Lower lobe of right lung (tissue), 2 donors: ENCODE results near the gene ATP2A3. TPM values are rescaled to one million over a fixed set of nuclear protein-coding genes. Genes with fewer than 3 reads are reported as not detected.
"Not testable (repeated sequence)": the region's sequence is repeated elsewhere in the genome, so short reads cannot be mapped to it uniquely, and the experiment has no call there.

Source experiments
- ATAC-seq, 2 donors: fragments of 200-7000 bp; cut with Tn5 transposase; one replicate each; pipeline ENCODE4 v1.9.1; 2020 to 2022; ENCODE audit warnings: mild to moderate bottlenecking in 2 of 2, moderate library complexity in 2 of 2
- DNase-seq: peaks from one replicate; pipeline ENCODE4 v3.0.0-alpha.2; 2020
- H3K27ac ChIP-seq: fragments of 200-600 bp; one replicate; pipeline ENCODE4 v1.8.0; 2022
- H3K27me3 ChIP-seq: fragments of 200-600 bp; one replicate; pipeline ENCODE4 v1.8.0; 2022; ENCODE audit warnings: low read depth
- H3K36me3 ChIP-seq: fragments of 200-600 bp; one replicate; pipeline ENCODE4 v1.8.0; 2022; ENCODE audit warnings: mild to moderate bottlenecking
- H3K4me1 ChIP-seq: fragments of 200-600 bp; one replicate; pipeline ENCODE4 v1.8.0; 2022
- H3K4me3 ChIP-seq: fragments of 200-600 bp; one replicate; pipeline ENCODE4 v1.8.0; 2022; ENCODE audit warnings: mild to moderate bottlenecking
- H3K9me3 ChIP-seq: fragments of 200-600 bp; one replicate; pipeline ENCODE4 v1.8.0; 2022
- intact Hi-C: fragments of 100-400 bp; cut with DNase I; formaldehyde crosslinking; loops from one replicate; pipeline ENCODE4 v1.11.0; 2022
- total RNA-seq: library from RNA; stranded (reverse); fragmentation: NEBNext Ultra II Directional; extraction: Animal tissue kit (Norgen Biotek cat#: 25700); gene quantifications from one replicate; pipeline ENCODE4 v1.2.1, GENCODE V29; 2021
- TF ChIP-seq, protein P1 (sequence below): fragments of 200-600 bp; IDR thresholded peaks from one replicate; pipeline ENCODE4 v1.8.0; 2022; ENCODE audit warnings: antibody characterized with exemption, mild to moderate bottlenecking
- donor health status: DM: no; HTN: yes; CAD: no; lungs with severe emphysema.

ATP2A3 gene
- total RNA-seq, 1 donor from 2014 or later, result 45.6 TPM

DNA sequence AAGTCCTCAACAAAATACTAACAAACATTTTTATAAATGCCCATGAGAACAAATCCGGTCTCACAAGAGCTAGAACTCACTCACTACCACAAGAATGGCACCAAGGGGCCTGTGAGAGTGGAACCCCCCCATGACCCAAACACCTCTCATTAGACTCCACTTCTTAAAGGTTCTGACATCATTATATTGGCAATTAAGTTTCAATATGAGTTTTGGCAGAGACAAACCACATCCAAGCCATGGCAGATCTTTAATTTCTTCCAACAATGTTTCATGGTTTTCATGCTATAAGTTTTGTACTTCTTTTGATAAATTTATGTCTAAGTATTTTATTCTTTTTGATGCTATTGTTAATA is 30.0 kb upstream of the ATP2A3 start:
- no peak overlapping the region for H3K4me3 ChIP-seq
- H3K36me3 ChIP-seq, result no peaks in the 10 kb centered on the region
- TF ChIP-seq, protein P1, sequence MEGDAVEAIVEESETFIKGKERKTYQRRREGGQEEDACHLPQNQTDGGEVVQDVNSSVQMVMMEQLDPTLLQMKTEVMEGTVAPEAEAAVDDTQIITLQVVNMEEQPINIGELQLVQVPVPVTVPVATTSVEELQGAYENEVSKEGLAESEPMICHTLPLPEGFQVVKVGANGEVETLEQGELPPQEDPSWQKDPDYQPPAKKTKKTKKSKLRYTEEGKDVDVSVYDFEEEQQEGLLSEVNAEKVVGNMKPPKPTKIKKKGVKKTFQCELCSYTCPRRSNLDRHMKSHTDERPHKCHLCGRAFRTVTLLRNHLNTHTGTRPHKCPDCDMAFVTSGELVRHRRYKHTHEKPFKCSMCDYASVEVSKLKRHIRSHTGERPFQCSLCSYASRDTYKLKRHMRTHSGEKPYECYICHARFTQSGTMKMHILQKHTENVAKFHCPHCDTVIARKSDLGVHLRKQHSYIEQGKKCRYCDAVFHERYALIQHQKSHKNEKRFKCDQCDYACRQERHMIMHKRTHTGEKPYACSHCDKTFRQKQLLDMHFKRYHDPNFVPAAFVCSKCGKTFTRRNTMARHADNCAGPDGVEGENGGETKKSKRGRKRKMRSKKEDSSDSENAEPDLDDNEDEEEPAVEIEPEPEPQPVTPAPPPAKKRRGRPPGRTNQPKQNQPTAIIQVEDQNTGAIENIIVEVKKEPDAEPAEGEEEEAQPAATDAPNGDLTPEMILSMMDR, result no peak
- H3K4me1 ChIP-seq, result peaks cover 3% of the 10 kb centered on the region
- DNase-seq, result no peak
- no peak overlapping the region for H3K27ac ChIP-seq
- H3K27me3 ChIP-seq, result no peaks in the 10 kb centered on the region
- no peak for ATAC-seq
- no peaks in the 10 kb centered on the region for H3K9me3 ChIP-seq
- intact Hi-C loops, result no loop called here

DNA sequence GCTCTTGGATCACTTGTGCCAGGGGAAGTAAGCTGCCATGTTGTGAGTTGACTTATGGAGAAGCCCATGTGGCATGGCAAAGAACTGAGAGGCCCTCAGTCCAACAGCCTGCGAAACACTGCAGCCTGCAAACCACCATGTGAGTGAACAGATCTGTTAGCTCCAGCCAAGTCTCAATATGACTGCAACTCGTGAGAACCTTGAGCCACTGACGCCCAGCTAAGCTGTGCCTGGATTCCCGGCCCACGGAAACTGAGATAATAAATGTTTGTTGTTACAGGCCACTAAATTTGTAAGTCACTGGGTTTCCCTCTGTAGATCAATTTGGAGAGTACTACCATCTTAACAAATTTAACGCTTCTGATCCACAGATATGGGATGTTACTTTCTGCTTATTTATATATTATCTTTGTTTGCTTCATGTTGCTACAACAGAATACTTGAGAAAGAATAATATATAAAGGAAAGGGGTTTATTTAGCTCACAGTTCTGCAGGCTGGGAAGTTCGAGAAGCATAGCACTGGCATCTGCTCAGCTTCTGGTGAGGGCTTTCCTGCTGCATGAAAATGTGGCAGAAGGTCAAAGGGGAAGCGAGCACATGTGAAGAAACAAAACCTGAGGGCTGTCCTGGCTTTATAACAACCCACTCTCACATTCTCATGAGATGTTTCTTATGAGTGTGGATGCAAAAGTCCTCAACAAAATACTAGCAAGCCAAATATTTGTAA is 29.4 kb upstream of the ATP2A3 start:
- TF ChIP-seq, protein P1, result no peak
- no peaks in the 10 kb centered on the region for H3K27me3 ChIP-seq
- peak overlapping the region; percentile 34 for H3K27ac ChIP-seq
- no peaks in the 10 kb centered on the region for H3K36me3 ChIP-seq
- ATAC-seq (no peak), DNase-seq (peak; percentile 10)
- H3K9me3 ChIP-seq, result no peaks in the 10 kb centered on the region
- H3K4me3 ChIP-seq, result no peak overlapping the region
- intact Hi-C loops, result no loop called here
- peaks cover 5% of the 10 kb centered on the region for H3K4me1 ChIP-seq

GRCh38 chr17:3992370-3992769 is 28.1 kb upstream of the ATP2A3 start:
- H3K27ac ChIP-seq, result no peak overlapping the region
- H3K36me3 ChIP-seq, result no peaks in the 10 kb centered on the region
- no peaks in the 10 kb centered on the region for H3K27me3 ChIP-seq
- intact Hi-C loops, result no loop called here
- peaks cover 5% of the 10 kb centered on the region for H3K4me1 ChIP-seq
- H3K9me3 ChIP-seq, result no peaks in the 10 kb centered on the region
- DNase-seq, result peak; percentile 9
- ATAC-seq, result no peak
- H3K4me3 ChIP-seq, result no peak overlapping the region
- TF ChIP-seq, protein P1, result no peak

GRCh38 chr17:3991699-3992098 is 27.5 kb upstream of the ATP2A3 start:
- H3K36me3 ChIP-seq, H3K4me1 ChIP-seq, DNase-seq, H3K27me3 ChIP-seq, intact Hi-C loops, H3K4me3 ChIP-seq, ATAC-seq, H3K9me3 ChIP-seq, H3K27ac ChIP-seq: not testable (repeated sequence)

DNA sequence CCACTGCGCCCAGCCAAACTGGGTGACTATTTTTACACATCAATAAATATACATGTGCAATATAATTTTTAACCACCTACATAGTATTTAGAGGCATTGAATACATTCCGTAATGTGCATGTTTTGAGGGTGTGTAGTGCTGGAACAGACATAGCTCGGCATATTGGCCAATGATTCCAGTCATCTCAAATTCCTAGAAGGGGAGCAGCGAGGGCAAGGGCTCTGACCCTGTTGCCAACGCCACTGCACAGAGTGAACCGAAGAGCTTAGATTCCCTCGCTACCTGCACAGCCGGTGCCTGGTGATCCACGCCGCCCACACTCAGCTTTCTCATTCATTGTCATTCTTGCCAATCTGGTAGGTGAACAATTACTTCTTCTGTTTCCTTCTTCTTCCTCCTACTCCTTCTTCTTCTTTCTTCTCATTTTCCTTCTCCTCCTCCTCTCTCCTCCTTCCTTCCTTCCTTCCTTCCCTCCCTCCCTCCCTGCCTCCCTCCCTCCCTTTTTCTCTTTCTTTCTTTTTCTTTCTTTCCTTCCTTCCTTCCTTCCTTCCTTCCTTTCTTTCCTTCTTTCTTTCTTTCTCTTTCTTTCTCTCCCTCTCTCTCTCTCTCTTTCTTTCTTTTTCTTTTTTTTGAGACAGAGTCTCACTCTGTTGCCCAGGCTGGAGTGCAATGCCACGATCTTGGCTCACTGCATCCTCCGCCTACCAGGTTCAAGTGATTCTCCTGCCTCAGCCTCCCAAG is 26.3 kb upstream of the ATP2A3 start:
- ATAC-seq (no peak), DNase-seq (peak; percentile 19)
- H3K9me3 ChIP-seq, result no peaks in the 10 kb centered on the region
- H3K27me3 ChIP-seq, result no peaks in the 10 kb centered on the region
- H3K4me3 ChIP-seq, result no peak overlapping the region
- no peak overlapping the region for H3K27ac ChIP-seq
- intact Hi-C loops, result no loop called here
- peaks cover 17% of the 10 kb centered on the region for H3K4me1 ChIP-seq
- TF ChIP-seq, protein P1, result no peak
- H3K36me3 ChIP-seq, result no peaks in the 10 kb centered on the region
